Caco-2 (cell line): ENCODE measurements around the gene MTAP. TPM values are rescaled to one million over a fixed set of nuclear protein-coding genes. Genes with fewer than 3 reads are reported as not detected.

Experiments
- BruUV-seq: library from RNA; stranded (reverse); fragments of 400-500 nt; replicated peaks from 2 replicates; lab custom pipeline; 2021; lab: Mats Ljungman, UMichigan
- CTCF ChIA-PET: fragments of 300-600 bp; sonication (Branson Sonifier 250); formaldehyde crosslinking; loops from one replicate; lab custom pipeline; 2022; ENCODE audit warnings: antibody characterized with exemption; lab: Charles Lee
- POLR2A ChIA-PET: fragments of 300-600 bp; sonication (Branson Sonifier 250); formaldehyde crosslinking; loops from one replicate; lab custom pipeline; 2022; ENCODE audit warnings: antibody characterized with exemption; lab: Charles Lee
- DNase-seq, 2 experiments: peaks; one replicate each; pipeline versions ENCODE4 v3.0.0 to v3.0.0-alpha.2; 2020 to 2022
- H3K27me3 ChIP-seq: replicated peaks from 2 replicates; pipeline ENCODE4 v1.6.0; 2011; ENCODE audit warnings: low read length; ENCODE audit not compliant: control insufficient read depth, insufficient read depth
- H3K36me3 ChIP-seq: 2 replicates; pipeline ENCODE4 v1.5.1; 2011; ENCODE audit warnings: low read length; ENCODE audit not compliant: control insufficient read depth, insufficient read depth
- H3K4me1 ChIP-seq: fragments of 250-450 bp; sonication (Bioruptor Pico); 2 replicates; pipeline ENCODE4 v1.5.1; 2020; ENCODE audit warnings: mild to moderate bottlenecking
- H3K4me3 ChIP-seq: 2 replicates; pipeline ENCODE4 v1.5.1; 2011; ENCODE audit warnings: low read depth, mild to moderate bottlenecking, control low read depth, low read length
- H3K9me3 ChIP-seq: fragments of 250-450 bp; sonication (Bioruptor Pico); 2 replicates; pipeline ENCODE4 v1.5.1; 2020; ENCODE audit warnings: mild to moderate bottlenecking, moderate library complexity
- H3K27ac Mint-ChIP-seq: one replicate; pipeline ENCODE4 v1.8.0; 2022; ENCODE audit warnings: mixed read lengths; ENCODE audit not compliant: unreplicated experiment
- H3K27me3 Mint-ChIP-seq: one replicate; pipeline ENCODE4 v1.8.0; 2022; ENCODE audit warnings: mixed read lengths; ENCODE audit not compliant: insufficient read depth, unreplicated experiment
- H3K36me3 Mint-ChIP-seq: one replicate; pipeline ENCODE4 v1.8.0; 2022; ENCODE audit warnings: mild to moderate bottlenecking, mixed read lengths; ENCODE audit not compliant: insufficient read depth, unreplicated experiment
- H3K4me1 Mint-ChIP-seq: one replicate; pipeline ENCODE4 v1.8.0; 2022; ENCODE audit warnings: low read depth, mixed read lengths; ENCODE audit not compliant: unreplicated experiment
- H3K4me3 Mint-ChIP-seq: one replicate; pipeline ENCODE4 v1.8.0; 2022; ENCODE audit warnings: mild to moderate bottlenecking, moderate library complexity, mixed read lengths; ENCODE audit not compliant: unreplicated experiment
- H3K9me3 Mint-ChIP-seq: one replicate; pipeline ENCODE4 v1.8.0; 2022; ENCODE audit warnings: mixed read lengths; ENCODE audit not compliant: unreplicated experiment
- CTCF ChIP-seq, 2 experiments: fragments of 200-600 bp in 1 of 2; IDR thresholded peaks; 1 replicate in 1 of 2; 2 replicates in 1 of 2; pipeline versions ENCODE4 v1.5.1 to v1.8.0; 2011 to 2022; ENCODE audit warnings: antibody characterized with exemption in 1 of 2, control low read depth in 1 of 2, inconsistent platforms in 1 of 2, low read depth in 1 of 2, low read length in 1 of 2, mild to moderate bottlenecking in 1 of 2, moderate library complexity in 1 of 2; ENCODE audit not compliant: insufficient read depth in 1 of 2, severe bottlenecking in 1 of 2, unreplicated experiment in 1 of 2
- intact Hi-C: fragments of 100-400 bp; cut with micrococcal nuclease; formaldehyde crosslinking; loops from one replicate; pipeline ENCODE4 v1.10.0; 2022; ENCODE audit not compliant: unreplicated experiment
- total RNA-seq: library from RNA; stranded (reverse); gene quantifications from 2 replicates; pipeline ENCODE4 v1.2.3, GENCODE V29; 2022

Gene MTAP
- total RNA-seq, 1 experiment from 2014 or later = 53.3 TPM

GRCh38 chr9:21854119-21854518, 51.7 kb downstream of the MTAP start:
- no peaks in the 10 kb centered on the region for H3K27me3 Mint-ChIP-seq
- intact Hi-C loops = no loop called here
- no TSS peak for BruUV-seq
- POLR2A ChIA-PET = interaction anchor here (0.5 kb wide), 1 partner anchor 41 kb away, joined by 3 read pairs; no protein-coding TSS in a partner anchor
- peak in 1 of 2 experiments; percentile 1 for DNase-seq
- H3K9me3 ChIP-seq = no peaks in the 10 kb centered on the region
- peaks cover 25% of the 10 kb centered on the region for H3K4me1 ChIP-seq
- H3K4me1 Mint-ChIP-seq = peaks cover 16% of the 10 kb centered on the region
- no peak overlapping the region for H3K4me3 ChIP-seq
- H3K4me3 Mint-ChIP-seq = no peak overlapping the region
- CTCF ChIA-PET = interaction anchor here (1.7 kb wide), 1 partner anchor 155 kb away, joined by 7 read pairs; the partner anchor contains the start of gene CDKN2B
- peak overlapping the region; percentile 82 for H3K27ac Mint-ChIP-seq
- peaks cover 2% of the 10 kb centered on the region; the same call in 1 of the 2 replicates for H3K36me3 ChIP-seq
- no peaks in the 10 kb centered on the region for H3K27me3 ChIP-seq
- no peak for TF ChIP-seq CTCF (IDR thresholded peaks at IDR 0.05; ENCODE audit: insufficient read depth in 1 of 2, low read depth in 1 of 2, low read length in 1 of 2, severe bottlenecking in 1 of 2, unreplicated experiment in 1 of 2)
- H3K36me3 Mint-ChIP-seq = peaks cover 31% of the 10 kb centered on the region
- no peaks in the 10 kb centered on the region for H3K9me3 Mint-ChIP-seq

- peaks cover 25% of the 10 kb centered on the region for H3K4me1 ChIP-seq
- Mint-ChIP-seq H3K36me3 (peaks cover 31% of the 10 kb centered on the region), H3K27me3 (no peaks in the 10 kb centered on the region), H3K4me1 (peaks cover 16% of the 10 kb centered on the region), H3K9me3 (no peaks in the 10 kb centered on the region), H3K27ac (peak overlapping the region; percentile 82), H3K4me3 (peak overlapping the region; percentile 37)
- ChIA-PET CTCF (interaction anchor here (1.7 kb wide), 1 partner anchor 154 kb away, joined by 7 read pairs; the partner anchor contains the start of gene CDKN2B), POLR2A (no interaction called here)
- intact Hi-C loops = no loop called here
- peaks cover 4% of the 10 kb centered on the region; the same call in 1 of the 2 replicates for H3K36me3 ChIP-seq
- H3K9me3 ChIP-seq = no peaks in the 10 kb centered on the region
- no peaks in the 10 kb centered on the region for H3K27me3 ChIP-seq
- no peak overlapping the region for H3K4me3 ChIP-seq
- peak; percentile 85 to 88 for DNase-seq
- no peak for TF ChIP-seq CTCF (IDR thresholded peaks at IDR 0.05; ENCODE audit: insufficient read depth in 1 of 2, low read depth in 1 of 2, low read length in 1 of 2, severe bottlenecking in 1 of 2, unreplicated experiment in 1 of 2)
- BruUV-seq = no TSS peak
Observed at GRCh38 chr9:21854594-21854993, 52.2 kb downstream of the MTAP start.

GRCh38 chr9:21856301-21857094, 54.1 kb downstream of the MTAP start:
- H3K4me1 ChIP-seq = peaks cover 25% of the 10 kb centered on the region
- H3K9me3 Mint-ChIP-seq = no peaks in the 10 kb centered on the region
- H3K4me3 Mint-ChIP-seq = no peak overlapping the region
- TF ChIP-seq CTCF (IDR thresholded peaks at IDR 0.05; ENCODE audit: insufficient read depth in 1 of 2, low read depth in 1 of 2, low read length in 1 of 2, severe bottlenecking in 1 of 2, unreplicated experiment in 1 of 2) = no peak
- no peak overlapping the region for H3K27ac Mint-ChIP-seq
- BruUV-seq = no TSS peak
- no peak overlapping the region for H3K4me3 ChIP-seq
- ChIA-PET POLR2A (no interaction called here), CTCF (no interaction called here)
- H3K27me3 ChIP-seq = no peaks in the 10 kb centered on the region
- no peak for DNase-seq
- intact Hi-C loops = no loop called here
- H3K36me3 ChIP-seq = peaks cover 4% of the 10 kb centered on the region; the same call in 1 of the 2 replicates
- H3K4me1 Mint-ChIP-seq = peaks cover 16% of the 10 kb centered on the region
- H3K36me3 Mint-ChIP-seq = peaks cover 31% of the 10 kb centered on the region
- H3K27me3 Mint-ChIP-seq = no peaks in the 10 kb centered on the region
- no peaks in the 10 kb centered on the region for H3K9me3 ChIP-seq
